PC-3 (cell line): ENCODE measurements around the gene SIPA1L3. TPM values are rescaled to one million over a fixed set of nuclear protein-coding genes. Genes with fewer than 3 reads are reported as not detected.

Source experiments
- ATAC-seq: fragments of 200-7000 bp; cut with Tn5 transposase; 2 replicates; pipeline ENCODE4 v1.9.1; 2020; ENCODE audit warnings: mild to moderate bottlenecking, moderate library complexity
- BruUV-seq: library from RNA; stranded (reverse); fragments of 400-500 nt; replicated peaks from 2 replicates; lab custom pipeline; 2021; lab: Mats Ljungman, UMichigan
- CTCF ChIA-PET: fragments of 300-600 bp; sonication (Branson Sonifier 250); formaldehyde crosslinking; loops from one replicate; lab custom pipeline; 2022; ENCODE audit warnings: antibody characterized with exemption; lab: Charles Lee
- POLR2A ChIA-PET: fragments of 300-600 bp; sonication (Branson Sonifier 250); formaldehyde crosslinking; loops from one replicate; lab custom pipeline; 2022; ENCODE audit warnings: antibody characterized with exemption; ENCODE audit not compliant: unreplicated experiment; lab: Charles Lee
- DNase-seq: peaks from one replicate; pipeline ENCODE4 v3.0.0-alpha.2; 2015
- H2AFZ ChIP-seq: fragments of 300-600 bp; sonication (generic); 2 replicates; pipeline ENCODE4 v1.6.0; 2016; ENCODE audit warnings: antibody characterized with exemption, low read length
- H3F3A ChIP-seq: fragments of 300-600 bp; sonication (generic); one replicate; pipeline ENCODE4 v1.6.0; 2017; ENCODE audit warnings: antibody characterized with exemption, low read length, control low read depth, mild to moderate bottlenecking; ENCODE audit not compliant: unreplicated experiment
- H3K27ac ChIP-seq: fragments of 300-600 bp; sonication (generic); 2 replicates; pipeline ENCODE4 v1.5.1; 2016; ENCODE audit warnings: mild to moderate bottlenecking, low read length
- H3K27me3 ChIP-seq: fragments of 300-600 bp; sonication (generic); 2 replicates; pipeline ENCODE4 v1.6.1; 2016; ENCODE audit warnings: low read length, mixed read lengths
- H3K36me3 ChIP-seq: fragments of 300-600 bp; sonication (generic); 2 replicates; pipeline ENCODE4 v1.6.1; 2016; ENCODE audit warnings: low read depth, mixed run types, low read length, mixed read lengths
- H3K4me1 ChIP-seq: fragments of 300-600 bp; sonication (generic); 2 replicates; pipeline ENCODE4 v1.5.1; 2016; ENCODE audit warnings: low read length; ENCODE audit not compliant: insufficient read depth
- H3K4me2 ChIP-seq: fragments of 300-600 bp; sonication (generic); 2 replicates; pipeline ENCODE4 v1.6.0; 2016; ENCODE audit warnings: low read length
- H3K4me3 ChIP-seq: fragments of 300-600 bp; sonication (generic); 2 replicates; pipeline ENCODE4 v1.5.1; 2016; ENCODE audit warnings: mild to moderate bottlenecking, low read length, mixed read lengths
- H3K79me2 ChIP-seq: fragments of 300-600 bp; sonication (generic); 2 replicates; pipeline ENCODE4 v1.6.1; 2017; ENCODE audit warnings: low read length, mixed read lengths
- H3K9ac ChIP-seq: fragments of 300-600 bp; sonication (generic); 2 replicates; pipeline ENCODE4 v1.6.0; 2016; ENCODE audit warnings: mild to moderate bottlenecking, low read length
- H3K9me2 ChIP-seq: fragments of 300-600 bp; sonication (generic); replicated peaks from 2 replicates; pipeline ENCODE4 v1.6.1; 2016; ENCODE audit warnings: mixed run types, low read length, mixed read lengths
- H3K9me3 ChIP-seq: fragments of 300-600 bp; sonication (generic); 2 replicates; pipeline ENCODE4 v1.6.1; 2016; ENCODE audit warnings: low read length, mixed read lengths
- H4K20me1 ChIP-seq: fragments of 300-600 bp; sonication (generic); 2 replicates; pipeline ENCODE4 v1.6.1; 2016; ENCODE audit warnings: low read length, mixed read lengths
- CTCF ChIP-seq: fragments of 300-600 bp; sonication (generic); conservative IDR thresholded peaks from 2 replicates; pipeline ENCODE4 v1.5.1; 2017; ENCODE audit warnings: antibody characterized with exemption, low read depth, mild to moderate bottlenecking, low read length
- EZH2 ChIP-seq: fragments of 300-600 bp; sonication (generic); IDR thresholded peaks from one replicate; pipeline ENCODE4 v1.6.1; 2017; ENCODE audit warnings: antibody characterized with exemption, mild to moderate bottlenecking, low read length; ENCODE audit not compliant: unreplicated experiment
- EZH2phosphoT487 ChIP-seq: fragments of 300-600 bp; sonication (generic); IDR thresholded peaks from 2 replicates; pipeline ENCODE4 v1.6.1; 2018; ENCODE audit warnings: mild to moderate bottlenecking, antibody characterized with exemption, low read length, borderline replicate concordance
- intact Hi-C: fragments of 100-400 bp; cut with micrococcal nuclease; formaldehyde crosslinking; loops from 2 replicates; pipeline ENCODE4 v1.9.0; 2023
- total RNA-seq: library from RNA; depleted of rRNA; stranded (reverse); fragments of >200 nt; gene quantifications from 2 replicates; pipeline ENCODE4 v1.2.3, GENCODE V29; 2014

The SIPA1L3 gene
- total RNA-seq, 1 experiment from 2014 or later, result 38.7 TPM

GRCh38 chr19:38093587-38093986 is 186.6 kb downstream of the SIPA1L3 start:
- no peak overlapping the region for H3K4me3 ChIP-seq
- ATAC-seq (no peak), DNase-seq (no peak)
- H3K27ac ChIP-seq, result no peak overlapping the region
- intact Hi-C loops, result no loop called here
- H3K36me3 ChIP-seq, result peaks cover 4% of the 10 kb centered on the region; the same call in 1 of the 2 replicates
- BruUV-seq, result no TSS peak
- H3F3A ChIP-seq, result no peaks in the 10 kb centered on the region
- H4K20me1 ChIP-seq, result no peaks in the 10 kb centered on the region
- ChIA-PET POLR2A (no interaction called here), CTCF (no interaction called here)
- no peak overlapping the region for H3K4me2 ChIP-seq
- H3K9me3 ChIP-seq, result no peaks in the 10 kb centered on the region
- H3K27me3 ChIP-seq, result no peaks in the 10 kb centered on the region
- no peak overlapping the region for H2AFZ ChIP-seq
- no peaks in the 10 kb centered on the region for H3K79me2 ChIP-seq
- no peaks in the 10 kb centered on the region for H3K4me1 ChIP-seq
- H3K9me2 ChIP-seq, result no peaks in the 10 kb centered on the region
- TF ChIP-seq EZH2 (no peak), EZH2phosphoT487 (no peak)
- no peak overlapping the region for H3K9ac ChIP-seq

- Histone ChIP-seq H2AFZ (no peak overlapping the region), H3K27ac (no peak overlapping the region), H3K9ac (no peak overlapping the region), H3K4me3 (no peak overlapping the region), H3K9me3 (no peaks in the 10 kb centered on the region), H3K79me2 (no peaks in the 10 kb centered on the region), H3K36me3 (peaks cover 13% of the 10 kb centered on the region), H3K4me2 (no peak overlapping the region), H4K20me1 (no peaks in the 10 kb centered on the region), H3K27me3 (no peaks in the 10 kb centered on the region), H3F3A (no peaks in the 10 kb centered on the region), H3K4me1 (no peaks in the 10 kb centered on the region), H3K9me2 (no peaks in the 10 kb centered on the region)
- CTCF ChIA-PET, result no interaction called here
- ATAC-seq, result peak; percentile 53; the same call in 1 of the 2 replicates
- intact Hi-C loops, result loop anchor here (2.0 kb wide), 1 partner anchor 197 kb away; no protein-coding TSS in a partner anchor
- POLR2A ChIA-PET, result interaction anchor here (0.6 kb wide), 1 partner anchor 122 kb away, joined by 13 read pairs; no protein-coding TSS in a partner anchor
- DNase-seq, result peak; percentile 68
- no peak for TF ChIP-seq EZH2
- TF ChIP-seq CTCF, result peak; percentile 67
- no peak for TF ChIP-seq EZH2phosphoT487
- no TSS peak for BruUV-seq
These were observed 188.7 kb downstream of the SIPA1L3 start for GRCh38 chr19:38095411-38096308.

DNA sequence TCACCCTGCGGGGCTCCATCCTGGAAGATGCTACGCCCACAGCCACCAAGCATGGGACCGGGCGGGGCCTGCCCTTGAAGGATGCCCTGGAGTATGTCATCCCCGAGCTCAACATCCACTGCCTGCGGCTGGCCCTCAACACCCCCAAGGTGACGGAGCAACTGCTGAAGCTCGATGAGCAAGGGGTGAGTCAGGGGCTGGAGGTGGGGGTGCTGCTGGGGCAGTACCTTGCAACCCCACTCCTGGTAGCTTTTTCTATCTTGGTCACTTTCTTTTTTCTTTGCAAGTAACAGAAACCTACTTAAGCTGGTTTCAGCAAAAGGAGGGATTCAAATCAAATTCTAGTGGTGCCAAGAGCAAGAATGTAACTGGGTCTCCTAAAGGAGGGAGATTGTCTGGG is 193.0 kb downstream of the SIPA1L3 start:
- Histone ChIP-seq H3K9ac (no peak overlapping the region), H3K36me3 (peaks cover 13% of the 10 kb centered on the region), H2AFZ (no peak overlapping the region), H3K4me2 (no peak overlapping the region), H3K9me3 (no peaks in the 10 kb centered on the region), H3K27me3 (no peaks in the 10 kb centered on the region), H3F3A (no peaks in the 10 kb centered on the region), H3K79me2 (no peaks in the 10 kb centered on the region), H3K27ac (no peak overlapping the region), H4K20me1 (no peaks in the 10 kb centered on the region), H3K4me1 (no peaks in the 10 kb centered on the region), H3K4me3 (no peak overlapping the region), H3K9me2 (no peaks in the 10 kb centered on the region)
- ChIA-PET CTCF (no interaction called here), POLR2A (no interaction called here)
- TF ChIP-seq CTCF, result no peak
- TF ChIP-seq EZH2phosphoT487, result no peak
- no peak for TF ChIP-seq EZH2
- no peak for ATAC-seq
- no peak for DNase-seq
- BruUV-seq, result no TSS peak
- intact Hi-C loops, result no loop called here
